HEK293T (cell line): ENCODE results near the gene CRAT.

Source experiments
- ELF4 ChIP-seq: fragments of 450-650 bp; IDR thresholded peaks from 2 replicates; pipeline ENCODE4 v1.6.1; 2017; ENCODE audit warnings: antibody characterized with exemption
- FOXA1 ChIP-seq: fragments of 450-650 bp; IDR thresholded peaks from 2 replicates; pipeline ENCODE4 v1.6.1; 2016; ENCODE audit warnings: mild to moderate bottlenecking
- NFRKB ChIP-seq: fragments of 450-650 bp; IDR thresholded peaks from 2 replicates; pipeline ENCODE4 v1.6.1; 2016; ENCODE audit warnings: mild to moderate bottlenecking, moderate library complexity
- SP1 ChIP-seq: fragments of 450-650 bp; IDR thresholded peaks from 2 replicates; pipeline ENCODE4 v1.6.1; 2017

DNA sequence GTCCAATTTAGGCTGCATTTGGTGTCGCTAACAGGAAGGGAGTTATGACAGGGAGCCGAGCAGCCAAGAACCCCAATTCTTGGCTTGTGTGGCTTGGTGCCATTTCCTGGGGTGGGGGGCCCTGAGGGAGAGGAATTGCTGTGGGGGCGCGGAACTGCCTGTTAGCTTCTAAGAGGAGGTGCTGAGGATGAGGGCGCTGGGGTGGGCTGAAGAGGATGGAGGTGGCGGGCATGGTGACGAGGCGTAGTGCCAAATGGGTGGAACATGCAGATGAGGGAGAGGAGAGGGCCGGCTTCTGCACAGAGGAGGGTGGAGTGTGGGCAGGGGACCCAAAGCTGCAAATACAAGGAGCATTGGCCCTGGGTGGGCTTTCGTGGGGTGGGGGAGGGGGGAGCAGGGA is 39.5 kb upstream of the CRAT start:
- TF ChIP-seq SP1 (no peak), FOXA1 (no peak), ELF4 (no peak), NFRKB (no peak)
